ENCODE data around the gene ZNF845.

ZNF845 gene

DNA sequence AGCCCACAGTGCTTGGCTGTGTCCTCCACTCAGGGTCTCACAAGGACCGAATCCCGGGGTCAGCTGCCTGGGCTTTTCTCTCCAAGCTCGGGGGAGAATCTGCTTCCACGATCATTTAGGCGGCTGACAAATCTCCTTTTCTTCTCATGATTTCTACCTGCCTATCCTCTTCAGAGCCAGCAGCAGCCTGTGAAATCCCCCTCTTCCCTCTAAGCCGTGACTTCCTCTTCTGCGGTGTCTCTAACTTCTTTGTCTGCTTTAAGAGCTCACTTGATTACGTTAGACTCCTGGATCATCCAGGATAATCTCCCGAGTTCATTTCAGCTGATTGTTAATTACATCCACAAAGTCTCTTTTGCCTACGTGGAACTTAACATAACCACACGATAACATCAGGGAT lies 22.5 kb upstream of the ZNF845 start:
- Histone ChIP-seq H3K27me3 (ENCODE audit: control insufficient read depth, low read length) (no peaks in the 10 kb centered on the region), H3K9me3 (ENCODE audit: control insufficient read depth, insufficient read depth, low read length) (peaks cover 14% of the 10 kb centered on the region), H3K27ac (ENCODE audit: low read depth, low read length) (no peak overlapping the region), H3F3A (ENCODE audit: control insufficient read depth, insufficient read depth) (no peaks in the 10 kb centered on the region), H4K20me1 (ENCODE audit: control insufficient read depth, insufficient read depth, low read depth, low read length) (no peaks in the 10 kb centered on the region), H3K4me1 (ENCODE audit: control insufficient read depth, low read length) (no peaks in the 10 kb centered on the region), H3K79me2 (ENCODE audit: control insufficient read depth, low read length) (no peaks in the 10 kb centered on the region), H3K9me2 (replicated peaks; ENCODE audit: control insufficient read depth, low read length) (no peaks in the 10 kb centered on the region), H3K4me3 (ENCODE audit: low read length) (no peak overlapping the region), H3K36me3 (ENCODE audit: control insufficient read depth, low read length) (no peaks in the 10 kb centered on the region), H3K4me2 (ENCODE audit: low read length) (no peak overlapping the region)
- TF ChIP-seq, protein P1, sequence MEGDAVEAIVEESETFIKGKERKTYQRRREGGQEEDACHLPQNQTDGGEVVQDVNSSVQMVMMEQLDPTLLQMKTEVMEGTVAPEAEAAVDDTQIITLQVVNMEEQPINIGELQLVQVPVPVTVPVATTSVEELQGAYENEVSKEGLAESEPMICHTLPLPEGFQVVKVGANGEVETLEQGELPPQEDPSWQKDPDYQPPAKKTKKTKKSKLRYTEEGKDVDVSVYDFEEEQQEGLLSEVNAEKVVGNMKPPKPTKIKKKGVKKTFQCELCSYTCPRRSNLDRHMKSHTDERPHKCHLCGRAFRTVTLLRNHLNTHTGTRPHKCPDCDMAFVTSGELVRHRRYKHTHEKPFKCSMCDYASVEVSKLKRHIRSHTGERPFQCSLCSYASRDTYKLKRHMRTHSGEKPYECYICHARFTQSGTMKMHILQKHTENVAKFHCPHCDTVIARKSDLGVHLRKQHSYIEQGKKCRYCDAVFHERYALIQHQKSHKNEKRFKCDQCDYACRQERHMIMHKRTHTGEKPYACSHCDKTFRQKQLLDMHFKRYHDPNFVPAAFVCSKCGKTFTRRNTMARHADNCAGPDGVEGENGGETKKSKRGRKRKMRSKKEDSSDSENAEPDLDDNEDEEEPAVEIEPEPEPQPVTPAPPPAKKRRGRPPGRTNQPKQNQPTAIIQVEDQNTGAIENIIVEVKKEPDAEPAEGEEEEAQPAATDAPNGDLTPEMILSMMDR (IDR thresholded peaks at IDR 0.05; ENCODE audit: low read depth, low read length, poor library complexity, severe bottlenecking) = no peak
- no peak for TF ChIP-seq EZH2phosphoT487 (IDR thresholded peaks at IDR 0.05; ENCODE audit: borderline replicate concordance, low read length)

DNA sequence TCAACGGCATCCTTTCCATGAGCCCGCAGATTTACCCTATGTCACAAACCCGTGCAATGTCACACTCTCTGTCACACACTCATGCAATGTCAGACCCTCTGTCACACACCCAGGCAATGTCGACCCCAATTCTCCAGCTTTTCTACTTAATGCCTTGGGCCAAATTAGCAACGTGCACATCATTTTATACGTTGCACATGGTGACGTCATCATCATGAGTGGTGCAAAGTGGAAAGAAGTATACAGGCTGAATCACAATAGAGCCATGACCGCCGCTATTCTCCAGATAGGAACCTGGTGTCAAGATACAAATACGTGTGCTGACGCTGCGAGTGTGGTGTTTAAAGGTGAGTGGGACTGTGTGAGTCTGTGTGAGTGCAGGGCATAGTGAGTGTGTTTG lies 21.7 kb upstream of the ZNF845 start:
- TF ChIP-seq, protein P1 (IDR thresholded peaks at IDR 0.05; ENCODE audit: low read depth, low read length, poor library complexity, severe bottlenecking) = no peak
- TF ChIP-seq EZH2phosphoT487 (IDR thresholded peaks at IDR 0.05; ENCODE audit: borderline replicate concordance, low read length) = no peak
- no peak overlapping the region for H3K4me3 ChIP-seq (ENCODE audit: low read length)
- H3K36me3 ChIP-seq (ENCODE audit: control insufficient read depth, low read length) = no peaks in the 10 kb centered on the region
- no peaks in the 10 kb centered on the region for H3K4me1 ChIP-seq (ENCODE audit: control insufficient read depth, low read length)
- no peaks in the 10 kb centered on the region for H3K9me2 ChIP-seq (replicated peaks; ENCODE audit: control insufficient read depth, low read length)
- no peaks in the 10 kb centered on the region for H3K27me3 ChIP-seq (ENCODE audit: control insufficient read depth, low read length)
- H3K9me3 ChIP-seq (ENCODE audit: control insufficient read depth, insufficient read depth, low read length) = peaks cover 14% of the 10 kb centered on the region
- H3K27ac ChIP-seq (ENCODE audit: low read depth, low read length) = no peak overlapping the region
- no peaks in the 10 kb centered on the region for H4K20me1 ChIP-seq (ENCODE audit: control insufficient read depth, insufficient read depth, low read depth, low read length)
- H3K79me2 ChIP-seq (ENCODE audit: control insufficient read depth, low read length) = no peaks in the 10 kb centered on the region
- H3K4me2 ChIP-seq (ENCODE audit: low read length) = no peak overlapping the region
- H3F3A ChIP-seq (ENCODE audit: control insufficient read depth, insufficient read depth) = no peaks in the 10 kb centered on the region

DNA sequence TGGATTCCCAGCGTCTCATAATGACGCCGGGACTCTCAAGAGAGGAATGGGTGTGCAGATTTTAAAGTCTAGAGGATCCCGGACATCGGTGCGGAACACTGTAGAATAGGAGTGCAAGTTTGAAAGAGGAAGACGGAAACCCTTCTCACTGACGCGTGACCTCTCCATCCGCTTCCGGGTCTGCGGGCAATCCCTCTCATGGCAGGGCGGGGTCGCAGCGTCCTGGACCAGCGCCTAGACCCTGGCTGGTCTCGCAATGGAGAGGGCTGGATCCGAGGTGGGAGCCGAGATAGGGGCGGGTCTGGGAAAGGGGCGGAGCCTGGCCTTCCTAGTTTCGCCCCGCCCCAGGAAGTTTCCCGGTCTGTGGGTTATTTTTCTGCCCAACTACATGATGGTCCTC lies 4.6 kb upstream of the ZNF845 start:
- H3K27ac ChIP-seq (ENCODE audit: low read depth, low read length) = no peak overlapping the region
- no peaks in the 10 kb centered on the region for H3F3A ChIP-seq (ENCODE audit: control insufficient read depth, insufficient read depth)
- no peaks in the 10 kb centered on the region for H4K20me1 ChIP-seq (ENCODE audit: control insufficient read depth, insufficient read depth, low read depth, low read length)
- TF ChIP-seq EZH2phosphoT487 (IDR thresholded peaks at IDR 0.05; ENCODE audit: borderline replicate concordance, low read length) = no peak
- TF ChIP-seq, protein P1 (IDR thresholded peaks at IDR 0.05; ENCODE audit: low read depth, low read length, poor library complexity, severe bottlenecking) = no peak
- H3K36me3 ChIP-seq (ENCODE audit: control insufficient read depth, low read length) = peaks cover 3% of the 10 kb centered on the region; the same call in 1 of the 2 replicates
- no peaks in the 10 kb centered on the region for H3K9me2 ChIP-seq (replicated peaks; ENCODE audit: control insufficient read depth, low read length)
- no peak overlapping the region for H3K4me3 ChIP-seq (ENCODE audit: low read length)
- H3K4me1 ChIP-seq (ENCODE audit: control insufficient read depth, low read length) = peaks cover 3% of the 10 kb centered on the region
- H3K4me2 ChIP-seq (ENCODE audit: low read length) = no peak overlapping the region
- no peaks in the 10 kb centered on the region for H3K27me3 ChIP-seq (ENCODE audit: control insufficient read depth, low read length)
- H3K9me3 ChIP-seq (ENCODE audit: control insufficient read depth, insufficient read depth, low read length) = peaks cover 37% of the 10 kb centered on the region
- peaks cover 4% of the 10 kb centered on the region for H3K79me2 ChIP-seq (ENCODE audit: control insufficient read depth, low read length)

All from DOHH2 (cell line).